ENCODE data around the gene COL20A1.

The COL20A1 gene

GRCh38 chr20:63363013-63363957 lies 70.3 kb downstream of the COL20A1 start:
- TF ChIP-seq, protein P1, sequence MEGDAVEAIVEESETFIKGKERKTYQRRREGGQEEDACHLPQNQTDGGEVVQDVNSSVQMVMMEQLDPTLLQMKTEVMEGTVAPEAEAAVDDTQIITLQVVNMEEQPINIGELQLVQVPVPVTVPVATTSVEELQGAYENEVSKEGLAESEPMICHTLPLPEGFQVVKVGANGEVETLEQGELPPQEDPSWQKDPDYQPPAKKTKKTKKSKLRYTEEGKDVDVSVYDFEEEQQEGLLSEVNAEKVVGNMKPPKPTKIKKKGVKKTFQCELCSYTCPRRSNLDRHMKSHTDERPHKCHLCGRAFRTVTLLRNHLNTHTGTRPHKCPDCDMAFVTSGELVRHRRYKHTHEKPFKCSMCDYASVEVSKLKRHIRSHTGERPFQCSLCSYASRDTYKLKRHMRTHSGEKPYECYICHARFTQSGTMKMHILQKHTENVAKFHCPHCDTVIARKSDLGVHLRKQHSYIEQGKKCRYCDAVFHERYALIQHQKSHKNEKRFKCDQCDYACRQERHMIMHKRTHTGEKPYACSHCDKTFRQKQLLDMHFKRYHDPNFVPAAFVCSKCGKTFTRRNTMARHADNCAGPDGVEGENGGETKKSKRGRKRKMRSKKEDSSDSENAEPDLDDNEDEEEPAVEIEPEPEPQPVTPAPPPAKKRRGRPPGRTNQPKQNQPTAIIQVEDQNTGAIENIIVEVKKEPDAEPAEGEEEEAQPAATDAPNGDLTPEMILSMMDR (IDR thresholded peaks at IDR 0.05; ENCODE audit: borderline replicate concordance, insufficient read depth, low read depth, low read length): no peak

DNA sequence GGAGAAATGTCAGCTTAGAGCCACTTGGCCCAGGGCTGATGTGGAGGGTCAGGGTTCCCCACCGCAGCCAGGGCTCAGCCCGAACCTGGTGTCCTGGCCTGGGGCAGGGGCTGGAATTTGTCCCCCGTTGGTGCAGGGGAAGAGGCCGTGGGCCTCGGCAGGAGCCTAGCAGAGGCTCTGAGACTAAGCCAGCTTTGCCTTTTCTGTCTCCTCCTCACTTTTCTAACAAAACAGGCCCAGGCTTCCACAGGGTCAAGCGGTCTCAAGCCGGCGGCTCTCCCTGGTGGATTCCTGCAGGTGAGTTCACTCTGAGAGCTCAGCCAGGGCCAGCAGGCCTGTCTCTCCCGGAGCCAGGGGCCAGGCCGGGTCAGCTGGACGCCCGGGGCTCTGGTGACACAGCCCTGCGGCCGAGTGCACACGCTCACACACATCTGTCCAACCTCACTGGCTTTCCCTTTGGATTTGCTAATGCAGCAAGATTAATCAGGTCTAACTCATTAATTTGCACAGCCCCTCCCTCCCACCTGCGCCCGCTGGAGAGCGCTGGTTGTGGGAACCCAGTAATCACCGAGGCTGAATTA lies 71.1 kb downstream of the COL20A1 start:
- H3K4me3 ChIP-seq (ENCODE audit: low read depth, low read length): no peak overlapping the region
- TF ChIP-seq, protein P1 (IDR thresholded peaks at IDR 0.05; ENCODE audit: borderline replicate concordance, insufficient read depth, low read depth, low read length): no peak

More at GRCh38 chr20:63363013-63363957, 70.3 kb downstream of the COL20A1 start:
- H3K4me3 ChIP-seq (ENCODE audit: low read depth, low read length): no peak overlapping the region

DNA sequence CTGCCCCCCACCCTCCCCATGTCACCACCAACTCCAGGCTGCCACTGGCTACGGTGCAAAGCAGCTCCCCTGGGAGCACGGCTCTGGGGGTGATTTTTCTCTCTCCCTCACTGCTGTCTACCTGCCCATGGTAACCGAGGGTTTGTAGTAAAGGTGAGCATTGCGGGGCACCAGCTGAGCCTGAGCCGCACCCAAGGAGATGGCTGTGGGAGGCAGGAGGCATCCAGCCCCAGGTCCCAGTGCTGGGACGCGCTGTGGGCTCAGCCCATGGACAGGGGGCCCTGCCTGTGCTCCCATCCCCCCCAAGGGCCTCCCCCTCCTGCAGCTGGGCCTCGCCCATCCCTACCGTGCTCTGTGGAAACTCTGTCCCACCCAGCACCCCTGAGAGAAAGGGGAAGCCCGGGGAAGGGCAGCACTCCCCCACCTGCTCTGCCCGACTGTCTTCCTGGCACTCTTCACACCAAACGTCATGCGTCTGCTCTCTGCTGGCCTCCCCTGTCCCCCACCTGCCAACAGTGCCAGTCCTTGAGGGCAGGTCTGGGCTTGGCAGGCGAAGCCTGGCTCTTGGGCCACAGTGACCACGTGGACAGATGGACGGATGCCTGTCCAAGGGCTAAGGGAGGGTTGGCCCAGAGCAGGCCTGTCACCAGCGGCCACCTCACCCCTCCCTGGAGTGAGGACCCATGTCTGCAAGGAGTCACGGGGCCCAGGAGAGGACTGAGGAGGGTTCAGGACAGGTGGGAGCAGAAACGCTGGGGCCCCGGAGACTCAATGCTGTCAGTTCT lies 72.0 kb downstream of the COL20A1 start:
- TF ChIP-seq, protein P1 (IDR thresholded peaks at IDR 0.05; ENCODE audit: borderline replicate concordance, insufficient read depth, low read depth, low read length): no peak

GRCh38 chr20:63365601-63366389 lies 72.8 kb downstream of the COL20A1 start:
- no peak overlapping the region for H3K4me3 ChIP-seq (ENCODE audit: low read depth, low read length)
- TF ChIP-seq, protein P1 (IDR thresholded peaks at IDR 0.05; ENCODE audit: borderline replicate concordance, insufficient read depth, low read depth, low read length): no peak

More for the DNA sequence above, 72.0 kb downstream of the COL20A1 start:
- H3K4me3 ChIP-seq (ENCODE audit: low read depth, low read length): no peak overlapping the region

- TF ChIP-seq, protein P1 (IDR thresholded peaks at IDR 0.05; ENCODE audit: borderline replicate concordance, insufficient read depth, low read depth, low read length): no peak
- H3K4me3 ChIP-seq (ENCODE audit: low read depth, low read length): no peak overlapping the region
Observed at GRCh38 chr20:63366390-63367365, 73.7 kb downstream of the COL20A1 start.

Data from GM12875 (cell line).